Skeletal muscle tissue (tissue), 4 donors: Measurements from ENCODE around the gene APOC1. TPM values are rescaled to one million over a fixed set of nuclear protein-coding genes. Genes with fewer than 3 reads are reported as not detected.

Experiments used
- H3K27ac ChIP-seq: one replicate; pipeline ENCODE4 v1.7.0; 2013; ENCODE audit warnings: mild to moderate bottlenecking, low read depth, low read length, inconsistent platforms
- H3K27me3 ChIP-seq, 3 donors: one replicate each; pipeline ENCODE4 v1.7.0; 2013; ENCODE audit warnings: low read length in 3 of 3; ENCODE audit not compliant: control insufficient read depth in 3 of 3, insufficient read depth in 3 of 3
- H3K36me3 ChIP-seq, 3 donors: one replicate each; pipeline ENCODE4 v1.7.0; 2013; ENCODE audit warnings: low read length in 3 of 3; ENCODE audit not compliant: control insufficient read depth in 3 of 3, insufficient read depth in 3 of 3
- H3K4me1 ChIP-seq, 3 donors: one replicate each; pipeline ENCODE4 v1.7.0; 2013; ENCODE audit warnings: low read length in 3 of 3, mild to moderate bottlenecking in 3 of 3; ENCODE audit not compliant: control insufficient read depth in 3 of 3, insufficient read depth in 3 of 3
- H3K4me3 ChIP-seq, 3 donors: one replicate each; pipeline ENCODE4 v1.7.0; 2013; ENCODE audit warnings: low read length in 3 of 3
- H3K9ac ChIP-seq, 3 donors: one replicate each; pipeline ENCODE4 v1.7.0; 2013; ENCODE audit warnings: low read length in 3 of 3, mild to moderate bottlenecking in 3 of 3, moderate library complexity in 2 of 3, low read depth in 1 of 3
- H3K9me3 ChIP-seq, 3 donors: one replicate each; pipeline ENCODE4 v1.7.0; 2013; ENCODE audit warnings: low read length in 3 of 3; ENCODE audit not compliant: control insufficient read depth in 3 of 3
- total RNA-seq: library from RNA; depleted of rRNA; stranded (reverse); fragments of >200 nt; gene quantifications from one replicate; pipeline ENCODE4 v1.2.3, GENCODE V29; 2014
- donor health status: Osteomylitis.

The APOC1 gene
- total RNA-seq, 1 donor from 2014 or later: 5.7 TPM

- peaks cover 38 to 60% (median 44%) of the 10 kb centered on the region in 3 donors for H3K4me1 ChIP-seq
- H3K4me3 ChIP-seq: peak overlapping the region; percentile 86 to 100 (median 96)
- H3K9ac ChIP-seq: peak overlapping the region; percentile 83 to 95 (median 90)
- H3K27me3 ChIP-seq: no peaks in the 10 kb centered on the region
- H3K27ac ChIP-seq: peak overlapping the region; percentile 91
- H3K9me3 ChIP-seq: no peaks in the 10 kb centered on the region
- peaks cover 7 to 11% (median 10%) of the 10 kb centered on the region in 3 donors for H3K36me3 ChIP-seq
These were observed 39.9 kb downstream of the APOC1 start for GRCh38 chr19:44954278-44954648.

GRCh38 chr19:44954649-44955504, 40.5 kb downstream of the APOC1 start, which contains the start of gene CLPTM1:
TSS of gene CLPTM1 (plus strand) at chr19:44955380. CDS start at chr19:44955396, 16 bp downstream.
- Histone ChIP-seq H3K9ac (peak within 1 kb of the TSS; percentile 95 to 99 (median 96)), H3K4me3 (peak within 1 kb of the TSS; percentile 86 to 100 (median 96)), H3K9me3 (no peaks in the 10 kb centered on the region), H3K27me3 (no peaks in the 10 kb centered on the region), H3K4me1 (peaks cover 38 to 60% (median 44%) of the 10 kb centered on the region in 3 donors), H3K36me3 (peaks cover 7 to 11% (median 10%) of the 10 kb centered on the region in 3 donors), H3K27ac (peak within 1 kb of the TSS; percentile 91)

- Histone ChIP-seq H3K27ac (peak overlapping the region; percentile 91), H3K27me3 (no peaks in the 10 kb centered on the region), H3K9me3 (no peaks in the 10 kb centered on the region), H3K4me1 (peaks cover 40 to 64% (median 46%) of the 10 kb centered on the region in 3 donors), H3K36me3 (peaks cover 0 to 16% (median 8%) of the 10 kb centered on the region in 3 donors), H3K9ac (peak overlapping the region; percentile 94 to 99 (median 96)), H3K4me3 (peak overlapping the region; percentile 86 to 98 (median 96))
These were observed 41.4 kb downstream of the APOC1 start for GRCh38 chr19:44955505-44956439.

- Histone ChIP-seq H3K9me3 (no peaks in the 10 kb centered on the region), H3K36me3 (peaks cover 4 to 25% (median 14%) of the 10 kb centered on the region in 3 donors), H3K27me3 (no peaks in the 10 kb centered on the region), H3K9ac (peak overlapping the region; percentile 3 to 99 (median 44)), H3K4me1 (peaks cover 37 to 55% (median 41%) of the 10 kb centered on the region in 3 donors), H3K4me3 (no peak overlapping the region), H3K27ac (no peak overlapping the region)
These were observed 43.1 kb downstream of the APOC1 start for GRCh38 chr19:44957526-44957925.

- Histone ChIP-seq H3K9ac (no peak overlapping the region), H3K9me3 (no peaks in the 10 kb centered on the region), H3K4me3 (no peak overlapping the region), H3K27ac (no peak overlapping the region), H3K4me1 (peaks cover 37 to 55% (median 41%) of the 10 kb centered on the region in 3 donors), H3K36me3 (peaks cover 4 to 25% (median 14%) of the 10 kb centered on the region in 3 donors), H3K27me3 (no peaks in the 10 kb centered on the region)
These were observed 43.7 kb downstream of the APOC1 start for GRCh38 chr19:44958090-44958489.

- peaks cover 7 to 27% (median 14%) of the 10 kb centered on the region in 3 donors for H3K36me3 ChIP-seq
- H3K4me1 ChIP-seq: peaks cover 27 to 41% (median 29%) of the 10 kb centered on the region in 3 donors
These were observed 45.3 kb downstream of the APOC1 start for GRCh38 chr19:44959691-44960090.

GRCh38 chr19:44960906-44961728, 46.7 kb downstream of the APOC1 start:
- H3K9ac ChIP-seq: peak overlapping the region in 2 of 3 donors; percentile 24 to 50
- H3K27ac ChIP-seq: no peak overlapping the region
- peaks cover 12 to 32% (median 17%) of the 10 kb centered on the region in 3 donors for H3K36me3 ChIP-seq
- H3K4me1 ChIP-seq: peaks cover 22 to 32% (median 23%) of the 10 kb centered on the region in 3 donors
- H3K27me3 ChIP-seq: no peaks in the 10 kb centered on the region
- H3K4me3 ChIP-seq: no peak overlapping the region
- H3K9me3 ChIP-seq: no peaks in the 10 kb centered on the region

More at GRCh38 chr19:44959691-44960090, 45.3 kb downstream of the APOC1 start:
- Histone ChIP-seq H3K27me3 (no peaks in the 10 kb centered on the region), H3K9ac (peak overlapping the region in 2 of 3 donors; percentile 43 to 45), H3K9me3 (no peaks in the 10 kb centered on the region), H3K4me3 (no peak overlapping the region), H3K27ac (no peak overlapping the region)

GRCh38 chr19:44961821-44962220, 47.4 kb downstream of the APOC1 start:
- peaks cover 15 to 25% (median 18%) of the 10 kb centered on the region in 3 donors for H3K4me1 ChIP-seq
- H3K4me3 ChIP-seq: no peak overlapping the region
- no peaks in the 10 kb centered on the region for H3K9me3 ChIP-seq
- no peak overlapping the region for H3K9ac ChIP-seq
- no peak overlapping the region for H3K27ac ChIP-seq
- H3K36me3 ChIP-seq: peaks cover 17 to 32% (median 20%) of the 10 kb centered on the region in 3 donors
- H3K27me3 ChIP-seq: no peaks in the 10 kb centered on the region

- peaks cover 9 to 20% (median 16%) of the 10 kb centered on the region in 3 donors for H3K36me3 ChIP-seq
- H3K4me3 ChIP-seq: no peak overlapping the region
- no peaks in the 10 kb centered on the region for H3K4me1 ChIP-seq
- no peak overlapping the region for H3K9ac ChIP-seq
- no peak overlapping the region for H3K27ac ChIP-seq
- no peaks in the 10 kb centered on the region for H3K27me3 ChIP-seq
- no peaks in the 10 kb centered on the region for H3K9me3 ChIP-seq
These were observed 53.7 kb downstream of the APOC1 start for GRCh38 chr19:44968118-44968517.
